Neural progenitor cell (in vitro differentiated cells): ENCODE results near the gene BARX2.

Source experiments
- CTCF ChIP-seq: fragments of 200-600 bp; sonication (generic); IDR thresholded peaks from 2 replicates; pipeline ENCODE4 v1.5.1; 2017; ENCODE audit warnings: antibody characterized with exemption, mild to moderate bottlenecking
- EZH2 ChIP-seq: fragments of 200-600 bp; sonication (generic); IDR thresholded peaks from 2 replicates; pipeline ENCODE4 v1.6.1; 2017; ENCODE audit warnings: antibody characterized with exemption, mild to moderate bottlenecking, moderate library complexity

GRCh38 chr11:129390303-129390821, 14.7 kb downstream of the BARX2 start:
- TF ChIP-seq EZH2 (no peak), CTCF (no peak)
